Measurements from ENCODE around the gene SPRR2A.
"Not testable (repeated sequence)": the region's sequence is repeated elsewhere in the genome, so short reads cannot be mapped to it uniquely, and the experiment has no call there.

SPRR2A gene

GRCh38 chr1:153057375-153057774, at the start of gene SPRR2A:
Gene SPRR2A (minus strand): TSS chr1:153057512. CDS start chr1:153056735, 777 bp downstream.
- DNase-seq (ENCODE audit: low read depth in 2 of 2): no peak

- no peak for DNase-seq (ENCODE audit: low read depth in 2 of 2)
Observed at GRCh38 chr1:153100245-153100644, 42.9 kb upstream of the SPRR2A start.

- DNase-seq (ENCODE audit: low read depth in 2 of 2): no peak
Observed at GRCh38 chr1:153099461-153100045, 42.2 kb upstream of the SPRR2A start.

- DNase-seq (ENCODE audit: low read depth in 2 of 2): no peak
Observed at GRCh38 chr1:153095764-153096163, 38.5 kb upstream of the SPRR2A start.

- DNase-seq (ENCODE audit: low read depth in 2 of 2): no peak
Observed at GRCh38 chr1:153094426-153094825, 37.1 kb upstream of the SPRR2A start, which contains the start of gene SPRR2E. Gene SPRR2E (minus strand): TSS chr1:153094526. CDS start chr1:153093751, 775 bp downstream.

- DNase-seq (ENCODE audit: low read depth in 2 of 2): no peak
Observed at GRCh38 chr1:153087652-153088051, 30.3 kb upstream of the SPRR2A start.

- no peak for DNase-seq (ENCODE audit: low read depth in 2 of 2)
Observed at GRCh38 chr1:153081736-153082135, 24.4 kb upstream of the SPRR2A start.

- DNase-seq (ENCODE audit: low read depth in 2 of 2): no peak
Observed at GRCh38 chr1:153072806-153073726, 15.8 kb upstream of the SPRR2A start.

GRCh38 chr1:153071511-153071910, 14.2 kb upstream of the SPRR2A start, which contains the start of gene SPRR2B:
Gene SPRR2B (minus strand): TSS chr1:153071611. CDS start chr1:153070839, 772 bp downstream.
- DNase-seq (ENCODE audit: low read depth in 2 of 2): no peak

GRCh38 chr1:153070243-153070642, 12.9 kb upstream of the SPRR2A start:
- DNase-seq (ENCODE audit: low read depth in 2 of 2): no peak

GRCh38 chr1:153058826-153059784, 1.8 kb upstream of the SPRR2A start:
- no peak for DNase-seq (ENCODE audit: low read depth in 2 of 2)

- DNase-seq (ENCODE audit: low read depth in 2 of 2): no peak
Observed at GRCh38 chr1:153058154-153058553, 842 bp upstream of the SPRR2A start.

- not testable (repeated sequence) for DNase-seq (ENCODE audit: low read depth in 2 of 2)
Observed at GRCh38 chr1:153056111-153056510, 1.2 kb downstream of the SPRR2A start.

GRCh38 chr1:153049211-153049610, 8.1 kb downstream of the SPRR2A start:
- DNase-seq (ENCODE audit: low read depth in 2 of 2): no peak

GRCh38 chr1:153040950-153041631, 16.2 kb downstream of the SPRR2A start, which contains the start of gene SPRR2D:
Gene SPRR2D (minus strand): TSS chr1:153041120. CDS start chr1:153040346, 774 bp downstream.
- no peak for DNase-seq (ENCODE audit: low read depth in 2 of 2)

GRCh38 chr1:153035211-153035610, 22.1 kb downstream of the SPRR2A start:
- no peak for DNase-seq (ENCODE audit: low read depth in 2 of 2)

GRCh38 chr1:153032677-153033308, 24.5 kb downstream of the SPRR2A start:
- no peak for DNase-seq (ENCODE audit: low read depth in 2 of 2)

GRCh38 chr1:153032073-153032472, 25.2 kb downstream of the SPRR2A start:
- no peak for DNase-seq (ENCODE audit: low read depth in 2 of 2)

- no peak for DNase-seq (ENCODE audit: low read depth in 2 of 2)
Observed at GRCh38 chr1:153030895-153031294, 26.4 kb downstream of the SPRR2A start, which contains the start of gene SPRR1B. Gene SPRR1B (plus strand): TSS chr1:153031203. CDS start chr1:153032346, 1,143 bp downstream.

GRCh38 chr1:153028766-153029165, 28.5 kb downstream of the SPRR2A start:
- DNase-seq (ENCODE audit: low read depth in 2 of 2): no peak
